ENCODE data around the gene RABEP2. TPM values are rescaled to one million over a fixed set of nuclear protein-coding genes. Genes with fewer than 3 reads are reported as not detected.
"Not testable (repeated sequence)": the region's sequence is repeated elsewhere in the genome, so short reads cannot be mapped to it uniquely, and the experiment has no call there.

RABEP2 gene
- polyA plus RNA-seq, 4 donors = 17.7 to 25.8 (median 18.9) TPM

DNA sequence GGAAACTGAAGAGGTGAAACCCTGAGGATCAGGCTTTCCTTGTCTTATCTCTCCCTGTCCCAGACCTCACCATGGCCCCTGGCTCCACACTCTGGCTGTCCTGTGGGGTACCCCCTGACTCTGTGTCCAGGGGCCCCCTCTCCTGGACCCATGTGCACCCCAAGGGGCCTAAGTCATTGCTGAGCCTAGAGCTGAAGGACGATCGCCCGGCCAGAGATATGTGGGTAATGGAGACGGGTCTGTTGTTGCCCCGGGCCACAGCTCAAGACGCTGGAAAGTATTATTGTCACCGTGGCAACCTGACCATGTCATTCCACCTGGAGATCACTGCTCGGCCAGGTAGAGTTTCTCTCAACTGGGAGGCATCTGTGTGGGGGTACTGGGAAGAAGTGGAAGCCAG is 8.1 kb upstream of the RABEP2 start:
- DNase-seq (ENCODE audit: low read depth in 4 of 4, low spot score in 3 of 4) = no peak

DNA sequence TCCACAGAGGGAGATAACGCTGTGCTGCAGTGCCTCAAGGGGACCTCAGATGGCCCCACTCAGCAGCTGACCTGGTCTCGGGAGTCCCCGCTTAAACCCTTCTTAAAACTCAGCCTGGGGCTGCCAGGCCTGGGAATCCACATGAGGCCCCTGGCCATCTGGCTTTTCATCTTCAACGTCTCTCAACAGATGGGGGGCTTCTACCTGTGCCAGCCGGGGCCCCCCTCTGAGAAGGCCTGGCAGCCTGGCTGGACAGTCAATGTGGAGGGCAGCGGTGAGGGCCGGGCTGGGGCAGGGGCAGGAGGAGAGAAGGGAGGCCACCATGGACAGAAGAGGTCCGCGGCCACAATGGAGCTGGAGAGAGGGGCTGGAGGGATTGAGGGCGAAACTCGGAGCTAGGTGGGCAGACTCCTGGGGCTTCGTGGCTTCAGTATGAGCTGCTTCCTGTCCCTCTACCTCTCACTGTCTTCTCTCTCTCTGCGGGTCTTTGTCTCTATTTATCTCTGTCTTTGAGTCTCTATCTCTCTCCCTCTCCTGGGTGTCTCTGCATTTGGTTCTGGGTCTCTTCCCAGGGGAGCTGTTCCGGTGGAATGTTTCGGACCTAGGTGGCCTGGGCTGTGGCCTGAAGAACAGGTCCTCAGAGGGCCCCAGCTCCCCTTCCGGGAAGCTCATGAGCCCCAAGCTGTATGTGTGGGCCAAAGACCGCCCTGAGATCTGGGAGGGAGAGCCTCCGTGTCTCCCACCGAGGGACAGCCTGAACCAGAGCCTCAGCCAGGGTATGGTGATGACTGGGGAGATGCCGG is 7.5 kb upstream of the RABEP2 start:
- DNase-seq (ENCODE audit: low read depth in 4 of 4, low spot score in 3 of 4) = no peak

DNA sequence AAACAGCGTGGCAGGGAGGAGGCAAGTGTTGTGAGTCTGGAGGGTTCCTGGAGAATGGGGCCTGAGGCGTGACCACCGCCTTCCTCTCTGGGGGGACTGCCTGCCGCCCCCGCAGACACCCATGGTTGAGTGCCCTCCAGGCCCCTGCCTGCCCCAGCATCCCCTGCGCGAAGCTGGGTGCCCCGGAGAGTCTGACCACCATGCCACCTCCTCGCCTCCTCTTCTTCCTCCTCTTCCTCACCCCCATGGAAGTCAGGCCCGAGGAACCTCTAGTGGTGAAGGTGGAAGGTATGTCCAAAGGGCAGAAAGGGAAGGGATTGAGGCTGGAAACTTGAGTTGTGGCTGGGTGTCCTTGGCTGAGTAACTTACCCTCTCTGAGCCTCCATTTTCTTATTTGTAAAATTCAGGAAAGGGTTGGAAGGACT is 6.8 kb upstream of the RABEP2 start, which contains the start of gene CD19:
TSS of gene CD19 (plus strand) at position 171 of the 425 bp plus-strand sequence. CDS start at position 201, 30 bp downstream.
- DNase-seq (ENCODE audit: low read depth in 4 of 4, low spot score in 3 of 4) = no peak

DNA sequence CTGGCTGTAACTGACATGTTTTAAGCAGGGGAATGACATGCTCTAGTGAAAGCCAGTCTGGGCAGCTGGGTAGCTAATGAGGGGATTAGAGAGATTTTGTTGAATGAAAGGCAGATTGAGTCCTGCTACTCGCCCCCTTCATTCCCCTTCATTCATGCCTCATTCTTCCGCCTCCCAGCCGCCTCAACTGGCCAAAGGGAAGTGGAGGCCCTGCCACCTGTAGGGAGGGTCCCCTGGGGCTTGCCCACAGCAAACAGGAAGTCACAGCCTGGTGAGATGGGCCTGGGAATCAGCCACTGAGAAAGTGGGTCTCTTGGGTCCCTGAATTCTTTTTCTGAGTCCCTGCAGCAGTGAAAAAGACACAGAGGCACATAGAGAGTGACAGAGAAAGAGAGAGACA is 5.6 kb upstream of the RABEP2 start:
- DNase-seq (ENCODE audit: low read depth in 4 of 4, low spot score in 3 of 4) = no peak

GRCh38 chr16:28930203-28930602 is 5.2 kb upstream of the RABEP2 start:
- no peak for DNase-seq (ENCODE audit: low read depth in 4 of 4, low spot score in 3 of 4)

GRCh38 chr16:28927815-28928214 is 2.8 kb upstream of the RABEP2 start:
- no peak for DNase-seq (ENCODE audit: low read depth in 4 of 4, low spot score in 3 of 4)

DNA sequence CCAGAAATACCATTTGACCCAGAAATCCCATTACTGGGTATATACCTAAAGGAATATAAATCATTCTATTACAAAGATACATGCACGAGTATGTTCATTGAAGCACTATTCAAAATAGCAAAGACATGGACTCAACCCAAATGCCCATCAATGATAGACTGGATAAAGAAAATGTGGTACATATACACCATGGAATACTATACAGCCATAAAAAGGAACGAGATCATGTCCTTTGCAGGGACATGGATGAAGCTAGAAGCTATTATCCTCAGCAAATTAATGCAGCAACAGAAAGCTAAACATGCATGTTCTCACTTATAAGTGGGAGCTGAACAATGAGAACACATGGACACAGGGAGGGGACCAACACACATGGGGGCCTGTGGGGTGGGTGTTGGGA is 1.2 kb upstream of the RABEP2 start:
- DNase-seq (ENCODE audit: low read depth in 4 of 4, low spot score in 3 of 4) = not testable (repeated sequence)

- peak; percentile 52 to 74 (median 72) for DNase-seq (ENCODE audit: low read depth in 4 of 4, low spot score in 3 of 4)
These were observed 569 bp upstream of the RABEP2 start for GRCh38 chr16:28925386-28926228.

DNA sequence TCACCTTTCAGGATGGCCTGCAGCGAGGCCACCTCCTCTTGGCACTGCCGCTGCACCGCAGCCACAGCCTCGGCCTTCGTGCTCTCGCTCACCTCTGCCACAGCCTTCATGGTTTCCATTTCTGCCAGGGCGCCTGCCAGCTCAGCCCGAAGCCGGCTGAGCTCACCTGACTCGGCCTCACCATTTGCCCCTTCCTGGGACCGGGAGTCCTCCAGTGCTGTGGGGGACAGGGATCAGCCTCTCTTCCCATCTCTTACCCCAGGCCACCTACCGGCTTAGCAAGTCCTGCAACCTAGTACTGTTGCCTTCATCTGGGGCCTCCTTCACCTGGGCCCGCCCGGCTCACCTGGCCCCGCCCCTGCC is 658 bp downstream of the RABEP2 start:
- no peak for DNase-seq (ENCODE audit: low read depth in 4 of 4, low spot score in 3 of 4)

DNA sequence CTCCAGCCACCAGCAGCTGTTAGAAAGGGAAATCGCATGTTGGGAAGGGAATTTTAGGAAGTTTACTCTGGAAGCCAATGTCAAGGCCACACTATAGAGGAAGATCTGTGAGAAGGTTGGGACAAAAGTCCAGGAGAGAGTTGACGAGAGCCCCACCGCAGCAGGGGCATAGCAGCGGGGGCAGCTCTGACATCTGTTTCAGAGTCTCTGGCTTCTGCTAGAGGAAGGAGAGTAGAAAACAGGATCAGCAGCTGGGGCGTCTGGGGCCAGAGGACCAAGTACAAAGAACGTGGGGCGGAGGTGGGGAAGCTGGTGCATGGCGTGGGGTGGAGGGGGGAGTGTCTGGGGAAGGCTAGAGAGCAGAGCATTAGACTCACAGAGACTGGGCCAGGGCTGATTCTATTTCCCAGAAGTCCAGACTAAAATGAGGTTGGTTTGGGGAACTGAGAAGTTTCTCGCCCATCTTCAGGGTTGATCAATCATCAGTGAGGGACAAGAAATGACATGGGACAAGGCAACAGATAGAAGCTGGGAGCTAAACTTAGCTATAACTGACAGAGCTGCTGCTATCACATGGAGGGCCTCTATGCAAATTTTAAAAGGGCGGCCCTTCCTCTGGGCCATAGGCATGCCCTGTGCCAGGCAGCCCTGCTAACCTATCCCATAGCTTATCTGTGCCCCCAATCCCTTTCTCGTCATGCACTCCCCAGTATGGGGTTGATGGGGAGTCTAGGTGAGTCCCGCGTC is 1.2 kb downstream of the RABEP2 start:
- no peak for DNase-seq (ENCODE audit: low read depth in 4 of 4, low spot score in 3 of 4)

DNA sequence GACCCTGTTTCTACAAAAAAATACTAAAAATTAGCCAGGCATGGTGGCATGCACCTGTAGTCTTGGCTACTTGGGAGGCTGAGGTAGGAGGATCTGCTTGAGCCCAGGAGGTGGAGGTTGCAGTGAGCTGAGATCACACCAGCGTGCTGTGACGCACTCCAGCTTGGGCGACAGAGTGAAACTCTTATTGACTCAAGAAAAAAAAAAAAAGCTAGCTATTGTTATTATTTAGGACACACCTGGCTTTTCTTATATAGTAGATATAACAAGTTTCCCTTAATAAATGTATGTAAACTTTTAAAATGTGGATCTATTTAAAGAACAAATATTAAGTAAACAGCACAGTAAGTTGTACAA is 1.8 kb downstream of the RABEP2 start:
- no peak for DNase-seq (ENCODE audit: low read depth in 4 of 4, low spot score in 3 of 4)

DNA sequence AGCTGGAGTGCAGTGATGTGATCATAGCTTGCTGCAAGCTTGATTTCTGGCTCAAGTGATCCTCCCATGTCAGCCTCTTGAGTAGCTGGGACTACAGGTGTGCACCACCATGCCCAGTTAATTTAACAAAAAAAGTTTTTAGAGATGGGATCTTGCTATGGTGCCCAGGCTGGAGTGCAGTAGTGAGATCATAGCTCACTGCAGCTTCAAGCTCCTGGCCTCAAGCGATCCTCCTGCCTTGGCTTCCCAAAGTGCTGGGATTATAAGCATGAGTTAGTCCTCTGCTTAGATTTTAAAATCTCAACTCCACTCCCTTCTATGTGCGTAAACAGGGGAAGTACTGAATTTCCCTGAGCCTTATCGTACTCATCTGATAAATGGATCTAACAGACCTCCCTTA is 6.3 kb downstream of the RABEP2 start:
- no peak for DNase-seq (ENCODE audit: low read depth in 4 of 4, low spot score in 3 of 4)

GRCh38 chr16:28917095-28917494 is 7.9 kb downstream of the RABEP2 start:
- no peak for DNase-seq (ENCODE audit: low read depth in 4 of 4, low spot score in 3 of 4)

- DNase-seq (ENCODE audit: low read depth in 4 of 4, low spot score in 3 of 4) = no peak
These were observed 9.9 kb downstream of the RABEP2 start for GRCh38 chr16:28915181-28915580.

DNA sequence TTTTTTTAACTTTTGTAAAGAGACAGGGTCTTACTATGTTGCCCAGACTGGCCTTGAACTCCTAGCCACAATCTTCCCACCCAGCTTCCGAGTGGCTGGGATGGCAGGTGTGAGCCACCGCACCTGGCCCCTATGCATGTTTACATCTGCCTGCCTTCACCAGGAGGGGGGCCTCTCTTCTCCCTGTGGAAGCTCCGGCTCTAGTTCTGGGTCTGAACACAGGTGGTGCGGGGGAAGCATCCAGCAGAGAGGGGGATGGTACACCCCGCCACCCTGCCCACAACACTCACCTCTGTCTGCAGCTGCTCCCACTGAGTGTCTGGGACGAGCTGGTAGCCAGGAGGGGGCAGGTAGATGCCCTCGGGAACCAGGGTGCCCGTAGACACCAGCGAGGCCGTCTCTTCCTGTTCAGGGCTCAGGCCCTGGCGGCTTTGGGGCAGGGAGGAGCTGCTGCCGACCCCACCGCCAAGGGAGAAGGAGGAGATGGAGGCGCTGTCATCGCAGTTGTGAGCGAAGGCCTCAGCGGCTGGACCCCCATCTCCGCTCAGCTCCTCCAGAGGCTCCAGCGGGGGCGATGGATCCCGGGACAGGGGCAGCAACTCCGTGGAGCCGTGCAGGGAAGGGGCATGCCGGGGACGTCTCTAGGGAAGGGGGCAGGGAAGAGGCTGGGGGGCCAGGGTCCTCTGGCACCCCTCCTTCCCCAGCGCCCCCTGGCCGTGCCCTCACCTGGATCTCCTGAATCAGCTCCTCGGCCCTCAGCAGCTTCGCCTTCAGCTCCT is 10.9 kb downstream of the RABEP2 start:
- DNase-seq (ENCODE audit: low read depth in 4 of 4, low spot score in 3 of 4) = no peak

- DNase-seq (ENCODE audit: low read depth in 4 of 4, low spot score in 3 of 4) = no peak
These were observed 12.5 kb downstream of the RABEP2 start for GRCh38 chr16:28912558-28912957.

DNA sequence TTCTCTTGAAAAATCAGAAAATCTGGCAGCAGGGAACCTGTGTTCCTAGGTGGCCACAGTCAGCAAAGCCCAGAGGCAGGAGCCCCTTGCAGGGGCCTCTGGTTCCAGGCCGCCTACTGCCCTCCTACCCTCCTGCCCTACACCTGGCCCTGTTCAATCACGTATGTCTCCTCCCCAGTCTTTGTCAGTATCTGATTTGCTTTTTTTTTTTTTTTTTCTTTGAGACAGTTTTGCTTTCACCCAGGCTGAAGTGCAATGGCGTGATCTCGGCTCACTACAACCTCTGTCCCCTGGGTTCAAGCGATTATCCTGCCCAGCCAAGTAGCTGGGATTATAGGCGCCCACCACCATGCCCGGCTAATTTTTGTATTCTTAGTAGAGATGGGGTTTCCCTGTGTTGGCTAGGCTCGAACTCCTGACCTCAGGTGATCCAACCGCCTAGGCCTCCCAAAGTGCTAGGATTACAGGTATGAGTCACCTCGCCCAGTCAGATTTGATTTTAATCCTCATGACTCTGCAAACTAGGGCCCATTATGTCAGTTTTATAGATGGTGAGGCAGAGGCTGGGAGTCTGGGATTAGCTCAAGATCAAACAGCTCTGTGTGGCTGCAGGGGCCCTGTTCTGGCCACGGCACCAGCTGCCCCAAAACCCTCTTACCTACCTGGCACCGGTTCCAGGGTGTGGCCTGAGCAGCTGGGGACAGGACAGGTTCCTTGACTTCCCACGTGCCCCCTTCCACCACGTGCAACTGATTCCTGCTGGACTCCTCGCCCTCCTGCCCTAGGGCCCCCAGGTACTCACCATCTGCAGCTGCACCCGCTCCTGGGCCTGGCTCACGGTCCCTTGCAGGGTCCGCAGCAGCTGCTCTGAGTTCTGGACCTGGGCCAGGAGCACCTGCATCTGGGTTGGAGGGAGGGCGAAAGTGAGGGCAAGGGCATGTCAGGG is 14.7 kb downstream of the RABEP2 start:
- DNase-seq (ENCODE audit: low read depth in 4 of 4, low spot score in 3 of 4) = no peak

- DNase-seq (ENCODE audit: low read depth in 4 of 4, low spot score in 3 of 4) = no peak
These were observed 19.2 kb downstream of the RABEP2 start for GRCh38 chr16:28905800-28906372.

GRCh38 chr16:28905229-28905754 is 19.7 kb downstream of the RABEP2 start:
- no peak for DNase-seq (ENCODE audit: low read depth in 4 of 4, low spot score in 3 of 4)

All from right renal pelvis (tissue), 4 donors.